CD4-positive, alpha-beta T cell treated with Interleukin-4 for 1 hour (primary cell): Measurements from ENCODE around the gene AKT3.
"Not testable (repeated sequence)": the region's sequence is repeated elsewhere in the genome, so short reads cannot be mapped to it uniquely, and the experiment has no call there.

ENCODE experiments used
- DNase-seq, 2 donors: peaks; one replicate each; pipeline ENCODE4 v3.0.0-alpha.2; 2020 to 2022

AKT3 gene

GRCh38 chr1:243595527-243596210 lies 254.4 kb downstream of the AKT3 start:
- peak in 1 of 2 donors; percentile 20 for DNase-seq

GRCh38 chr1:243594455-243594854 lies 255.6 kb downstream of the AKT3 start:
- no peak for DNase-seq

GRCh38 chr1:243589286-243589685 lies 260.8 kb downstream of the AKT3 start:
- DNase-seq = not testable (repeated sequence)

- no peak for DNase-seq
These were observed 262.1 kb downstream of the AKT3 start for GRCh38 chr1:243587823-243588560.

GRCh38 chr1:243587285-243587684 lies 262.8 kb downstream of the AKT3 start:
- no peak for DNase-seq

- DNase-seq = no peak
These were observed 264.1 kb downstream of the AKT3 start for GRCh38 chr1:243585982-243586381.

GRCh38 chr1:243582326-243582725 lies 267.7 kb downstream of the AKT3 start:
- DNase-seq = no peak

GRCh38 chr1:243580984-243581383 lies 269.1 kb downstream of the AKT3 start:
- no peak for DNase-seq

GRCh38 chr1:243580072-243580471 lies 270.0 kb downstream of the AKT3 start:
- DNase-seq = no peak

- DNase-seq = no peak
These were observed 275.0 kb downstream of the AKT3 start for GRCh38 chr1:243575070-243575469.

- no peak for DNase-seq
These were observed 277.1 kb downstream of the AKT3 start for GRCh38 chr1:243572940-243573339.

GRCh38 chr1:243568793-243569192 lies 281.2 kb downstream of the AKT3 start:
- no peak for DNase-seq

GRCh38 chr1:243564814-243565213 lies 285.2 kb downstream of the AKT3 start:
- no peak for DNase-seq

- DNase-seq = no peak
These were observed 286.3 kb downstream of the AKT3 start for GRCh38 chr1:243563732-243564131.

- no peak for DNase-seq
These were observed 287.6 kb downstream of the AKT3 start for GRCh38 chr1:243562473-243562872.

GRCh38 chr1:243561588-243562319 lies 288.3 kb downstream of the AKT3 start:
- no peak for DNase-seq

GRCh38 chr1:243559575-243560162 lies 290.4 kb downstream of the AKT3 start:
- DNase-seq = no peak

- no peak for DNase-seq
These were observed 291.5 kb downstream of the AKT3 start for GRCh38 chr1:243558576-243558975.

- DNase-seq = no peak
These were observed 292.2 kb downstream of the AKT3 start for GRCh38 chr1:243557866-243558265.

- no peak for DNase-seq
These were observed 295.4 kb downstream of the AKT3 start for GRCh38 chr1:243554686-243555085.

- DNase-seq = no peak
These were observed 297.0 kb downstream of the AKT3 start for GRCh38 chr1:243553090-243553489.

GRCh38 chr1:243550276-243550675 lies 299.8 kb downstream of the AKT3 start:
- no peak for DNase-seq

GRCh38 chr1:243549791-243550190 lies 300.3 kb downstream of the AKT3 start:
- no peak for DNase-seq
